Testis (tissue), 3 donors: ENCODE data around the gene MYO1B. TPM values are rescaled to one million over a fixed set of nuclear protein-coding genes. Genes with fewer than 3 reads are reported as not detected.

Experiments
- DNase-seq: peaks from one replicate; pipeline ENCODE4 v3.0.0-alpha.2; 2019
- H3K27ac ChIP-seq, 2 donors: fragments of 200-600 bp; sonication (generic); one replicate each; pipeline ENCODE4 v1.5.1; 2019
- H3K27me3 ChIP-seq: fragments of 200-600 bp; sonication (generic); one replicate; pipeline ENCODE4 v1.5.1; 2019
- H3K36me3 ChIP-seq: fragments of 200-600 bp; sonication (generic); one replicate; pipeline ENCODE4 v1.5.1; 2017; ENCODE audit warnings: low read depth; ENCODE audit errors: missing control alignments
- H3K4me1 ChIP-seq: fragments of 200-600 bp; sonication (generic); one replicate; pipeline ENCODE4 v1.5.1; 2019
- H3K4me3 ChIP-seq, 2 donors: fragments of 200-600 bp; sonication (generic); one replicate each; pipeline ENCODE4 v1.5.1; 2017 to 2019
- H3K9me3 ChIP-seq: fragments of 200-600 bp; sonication (generic); one replicate; pipeline ENCODE4 v1.5.1; 2017
- POLR2A ChIP-seq: fragments of 450-650 bp; IDR thresholded peaks from one replicate; pipeline ENCODE4 v1.6.1; 2017; ENCODE audit warnings: antibody characterized with exemption, mild to moderate bottlenecking, moderate library complexity
- WGBS, 2 donors: methylation state at CpG; one replicate each; pipeline ENCODE4 v1.1.5; 2018; 5-methylcytosine and 5-hydroxymethylcytosine counted together
- intact Hi-C: fragments of 100-400 bp; cut with DNase I; formaldehyde crosslinking; loops from one replicate; pipeline ENCODE4 v1.15.1; 2023; ENCODE audit warnings: low total_unique reads
- polyA plus RNA-seq: library from polyadenylated mRNA; stranded (reverse); fragments of 350-450 nt; fragmentation: Illumina TruSeq; extraction: RNeasy Lipid Tissue Mini Kit (QIAGEN cat#74804); gene quantifications from one replicate; pipeline ENCODE4 v1.2.3, GENCODE V29; 2014; ENCODE audit warnings: low read depth, low replicate concordance; ENCODE audit not compliant: insufficient read depth
- total RNA-seq, 2 donors: library from RNA; depleted of rRNA; stranded (reverse); fragments of >200 nt; gene quantifications; one replicate each; pipeline ENCODE4 v1.2.3, GENCODE V29; 2016
- TF ChIP-seq, protein P1 (sequence below), 3 experiments: fragments of 450-650 bp in 2 of 3; fragments of 200-600 bp in 1 of 3; sonication (generic) in 1 of 3; IDR thresholded peaks; one replicate each; pipeline ENCODE4 v1.5.1; 2016 to 2019; ENCODE audit warnings: antibody characterized with exemption in 3 of 3, mild to moderate bottlenecking in 2 of 3, moderate library complexity in 1 of 3

MYO1B gene
- total and polyA plus RNA-seq, 3 donors from 2014 or later, result 14.5 to 30.8 (median 26.8) TPM

DNA sequence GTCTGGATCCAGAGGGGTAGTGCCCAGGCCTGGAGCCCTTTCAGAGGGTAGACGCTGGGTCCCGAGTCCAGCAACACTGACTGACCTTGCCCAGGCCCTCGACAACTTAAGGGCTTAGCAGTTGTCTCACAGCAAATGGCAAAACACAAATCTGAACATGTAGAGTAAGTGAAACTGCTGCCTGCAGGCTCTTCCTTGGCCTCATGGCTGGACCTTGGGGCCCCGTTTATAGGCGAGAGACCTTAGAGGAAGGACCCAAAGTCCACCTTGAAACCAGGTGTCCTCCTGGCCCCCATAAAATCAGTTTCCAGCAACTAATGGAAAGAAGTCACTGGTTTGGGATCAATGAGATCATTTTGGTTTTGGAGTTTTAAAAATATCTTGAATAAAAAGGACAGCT is 154.4 kb downstream of the MYO1B start:
- H3K27me3 ChIP-seq, result no peaks in the 10 kb centered on the region
- H3K4me1 ChIP-seq, result no peaks in the 10 kb centered on the region
- WGBS, 2 donors, result 75 to 86% methylated on average over 5 of the region's 5 CpGs
- intact Hi-C loops, result no loop called here
- H3K9me3 ChIP-seq, result no peaks in the 10 kb centered on the region
- H3K27ac ChIP-seq, result no peak overlapping the region
- DNase-seq, result no peak
- no peaks in the 10 kb centered on the region for H3K36me3 ChIP-seq
- TF ChIP-seq, protein P1, sequence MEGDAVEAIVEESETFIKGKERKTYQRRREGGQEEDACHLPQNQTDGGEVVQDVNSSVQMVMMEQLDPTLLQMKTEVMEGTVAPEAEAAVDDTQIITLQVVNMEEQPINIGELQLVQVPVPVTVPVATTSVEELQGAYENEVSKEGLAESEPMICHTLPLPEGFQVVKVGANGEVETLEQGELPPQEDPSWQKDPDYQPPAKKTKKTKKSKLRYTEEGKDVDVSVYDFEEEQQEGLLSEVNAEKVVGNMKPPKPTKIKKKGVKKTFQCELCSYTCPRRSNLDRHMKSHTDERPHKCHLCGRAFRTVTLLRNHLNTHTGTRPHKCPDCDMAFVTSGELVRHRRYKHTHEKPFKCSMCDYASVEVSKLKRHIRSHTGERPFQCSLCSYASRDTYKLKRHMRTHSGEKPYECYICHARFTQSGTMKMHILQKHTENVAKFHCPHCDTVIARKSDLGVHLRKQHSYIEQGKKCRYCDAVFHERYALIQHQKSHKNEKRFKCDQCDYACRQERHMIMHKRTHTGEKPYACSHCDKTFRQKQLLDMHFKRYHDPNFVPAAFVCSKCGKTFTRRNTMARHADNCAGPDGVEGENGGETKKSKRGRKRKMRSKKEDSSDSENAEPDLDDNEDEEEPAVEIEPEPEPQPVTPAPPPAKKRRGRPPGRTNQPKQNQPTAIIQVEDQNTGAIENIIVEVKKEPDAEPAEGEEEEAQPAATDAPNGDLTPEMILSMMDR (IDR thresholded peaks at IDR 0.05), result no peak
- no peak for TF ChIP-seq POLR2A
- no peak overlapping the region for H3K4me3 ChIP-seq

DNA sequence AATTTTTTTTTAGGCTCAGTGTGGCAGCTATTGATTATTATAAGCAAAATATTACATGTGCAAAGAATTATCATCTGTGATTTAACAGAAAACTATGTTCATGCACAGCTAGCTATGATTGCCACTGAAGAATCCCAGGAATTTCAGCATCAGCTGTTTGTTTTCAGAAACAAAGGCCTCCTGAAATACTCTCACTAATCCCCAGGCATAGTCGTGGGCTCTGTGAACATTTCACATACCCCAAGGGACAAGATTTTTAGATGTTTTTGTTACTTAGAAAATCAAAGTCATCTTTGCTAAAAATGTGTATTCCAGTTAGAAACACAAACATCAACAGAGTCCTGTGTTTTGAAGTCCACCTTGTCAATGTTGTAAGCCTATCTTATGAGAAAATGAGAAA is 156.1 kb downstream of the MYO1B start:
- TF ChIP-seq, protein P1 (IDR thresholded peaks at IDR 0.05), result no peak
- TF ChIP-seq POLR2A, result no peak
- intact Hi-C loops, result no loop called here
- H3K9me3 ChIP-seq, result no peaks in the 10 kb centered on the region
- no peak for DNase-seq
- no peaks in the 10 kb centered on the region for H3K27me3 ChIP-seq
- no peak overlapping the region for H3K4me3 ChIP-seq
- WGBS, 2 donors, result 41 to 51% methylated on average over 1 of the region's 1 CpG
- H3K36me3 ChIP-seq, result no peaks in the 10 kb centered on the region
- no peaks in the 10 kb centered on the region for H3K4me1 ChIP-seq
- no peak overlapping the region for H3K27ac ChIP-seq

DNA sequence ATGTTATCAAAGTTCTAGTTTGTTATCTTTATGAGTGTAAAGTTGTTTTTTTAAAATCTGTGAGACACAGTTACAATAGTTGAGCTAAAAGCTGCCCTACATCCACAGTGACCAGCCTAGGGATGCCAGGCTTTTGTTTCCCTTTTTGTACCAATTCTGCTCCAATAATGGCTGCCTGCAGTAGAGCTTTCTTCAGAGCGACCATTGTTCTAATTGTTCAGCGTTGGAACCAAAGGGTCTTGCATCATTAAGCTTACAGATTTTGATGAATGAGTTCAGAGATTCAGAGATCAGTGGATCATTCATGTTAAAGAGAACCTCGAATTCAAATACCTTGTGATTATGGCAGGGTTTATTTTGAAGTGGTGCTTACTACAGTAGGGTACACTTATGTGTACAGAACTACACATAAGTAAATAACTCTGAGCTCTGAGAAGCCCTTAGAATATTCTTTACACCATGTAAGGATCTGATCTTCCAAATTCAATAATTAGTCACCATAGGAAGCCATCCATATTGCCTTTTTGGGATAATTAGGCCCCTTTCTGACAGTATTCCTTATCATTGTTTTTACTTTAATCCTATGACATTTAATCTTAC is 157.9 kb downstream of the MYO1B start:
- TF ChIP-seq, protein P1 (IDR thresholded peaks at IDR 0.05), result no peak
- no peak for TF ChIP-seq POLR2A
- no peaks in the 10 kb centered on the region for H3K4me1 ChIP-seq
- H3K4me3 ChIP-seq, result no peak overlapping the region
- H3K27ac ChIP-seq, result no peak overlapping the region
- H3K9me3 ChIP-seq, result no peaks in the 10 kb centered on the region
- 93 to 97% methylated on average over 3 of the region's 3 CpGs for WGBS, 2 donors
- DNase-seq, result no peak
- H3K27me3 ChIP-seq, result no peaks in the 10 kb centered on the region
- intact Hi-C loops, result no loop called here
- H3K36me3 ChIP-seq, result no peaks in the 10 kb centered on the region

DNA sequence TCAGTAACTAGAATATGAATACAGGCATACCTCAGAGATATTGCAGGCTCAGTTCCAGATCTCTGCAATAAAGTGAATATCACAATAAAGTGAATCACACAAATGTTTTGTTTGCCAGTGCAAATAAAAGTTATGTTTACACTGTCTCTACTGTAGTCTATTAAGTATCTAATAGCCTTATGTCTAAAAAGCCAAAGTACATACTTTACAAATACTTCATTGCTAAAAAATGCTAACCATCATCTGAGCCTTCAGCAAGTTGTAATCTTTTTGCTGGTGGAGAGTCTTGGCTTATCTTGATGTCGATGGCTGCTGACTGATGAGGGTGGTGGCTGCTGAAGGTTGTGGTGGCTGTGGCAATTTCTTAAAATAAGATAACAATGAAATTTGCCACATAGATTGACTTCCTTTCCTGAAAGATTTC is 159.4 kb downstream of the MYO1B start:
- intact Hi-C loops, result no loop called here
- 72 to 73% methylated on average over 1 of the region's 1 CpG for WGBS, 2 donors
- Histone ChIP-seq H3K4me1 (no peaks in the 10 kb centered on the region), H3K4me3 (no peak overlapping the region), H3K9me3 (no peaks in the 10 kb centered on the region), H3K27me3 (no peaks in the 10 kb centered on the region), H3K36me3 (no peaks in the 10 kb centered on the region), H3K27ac (no peak overlapping the region)
- no peak for TF ChIP-seq POLR2A
- TF ChIP-seq, protein P1 (IDR thresholded peaks at IDR 0.05), result no peak
- no peak for DNase-seq

DNA sequence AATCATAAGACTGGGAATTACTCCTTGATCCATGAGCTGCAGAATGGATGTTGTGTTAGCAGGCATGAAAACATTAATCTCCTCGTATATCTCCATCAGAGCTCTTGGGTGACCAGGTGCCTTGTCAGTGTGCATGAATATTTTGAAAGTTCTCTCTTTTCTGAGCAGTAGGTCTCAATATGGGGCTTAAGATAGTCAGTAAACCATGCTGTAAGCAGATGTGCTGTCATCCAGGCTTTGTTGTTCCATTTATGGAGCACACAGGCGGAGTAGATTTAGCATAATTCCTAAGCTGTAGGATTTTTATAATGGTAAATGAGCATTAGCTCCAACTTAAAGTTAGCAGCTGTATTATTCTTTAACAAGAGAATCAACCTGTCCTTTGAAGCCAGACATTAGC is 160.3 kb downstream of the MYO1B start:
- no peaks in the 10 kb centered on the region for H3K4me1 ChIP-seq
- H3K4me3 ChIP-seq, result no peak overlapping the region
- intact Hi-C loops, result no loop called here
- no peaks in the 10 kb centered on the region for H3K9me3 ChIP-seq
- no peak for DNase-seq
- no peak overlapping the region for H3K27ac ChIP-seq
- no peak for TF ChIP-seq POLR2A
- TF ChIP-seq, protein P1 (IDR thresholded peaks at IDR 0.05), result no peak
- WGBS, 2 donors, result 95 to 100% methylated on average over 2 of the region's 2 CpGs
- no peaks in the 10 kb centered on the region for H3K27me3 ChIP-seq
- no peaks in the 10 kb centered on the region for H3K36me3 ChIP-seq
